ENCODE results near the gene KDM2B. TPM values are rescaled to one million over a fixed set of nuclear protein-coding genes. Genes with fewer than 3 reads are reported as not detected.
"Not testable (repeated sequence)": the region's sequence is repeated elsewhere in the genome, so short reads cannot be mapped to it uniquely, and the experiment has no call there.

Gene KDM2B
- polyA plus RNA-seq, 1 experiment = 15.0 TPM

DNA sequence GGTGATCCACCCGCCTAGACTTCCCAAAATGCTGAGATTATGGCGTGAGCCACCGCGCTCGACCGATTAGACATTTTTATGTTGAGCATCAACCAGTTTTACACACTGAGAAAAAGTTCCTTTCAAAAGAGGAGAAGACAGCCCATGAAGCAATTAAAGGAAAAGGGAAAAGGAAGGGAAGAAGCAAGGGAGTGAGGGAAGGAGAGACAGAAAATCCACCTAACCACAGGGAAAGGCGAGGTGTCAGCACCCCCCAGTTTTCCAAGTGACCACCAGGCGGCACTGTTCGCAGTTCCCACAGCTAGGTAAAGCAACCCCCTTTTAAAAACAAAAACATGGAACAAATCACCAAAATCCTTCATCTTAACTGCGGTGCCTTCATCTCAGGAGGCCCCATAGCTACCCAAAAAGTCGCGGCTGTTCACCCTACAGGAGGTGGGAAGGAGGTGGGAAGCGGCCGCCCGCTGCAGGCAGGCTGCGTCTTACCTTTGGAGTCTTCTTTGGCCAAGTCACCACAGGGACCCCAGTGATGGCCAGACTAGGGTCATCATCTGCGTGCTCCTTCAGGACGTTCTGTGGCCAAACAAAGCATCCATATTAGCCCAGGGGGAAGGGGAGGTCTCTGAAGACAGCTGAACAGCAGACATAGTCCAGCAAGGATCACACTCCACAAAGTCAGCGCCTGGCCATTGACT is 86.6 kb downstream of the KDM2B start:
- Histone ChIP-seq H3K27me3 (ENCODE audit: control insufficient read depth, insufficient read depth, low read length) (no peaks in the 10 kb centered on the region), H3K4me3 (ENCODE audit: low read depth, low read length) (no peak overlapping the region), H3K36me3 (ENCODE audit: control insufficient read depth, insufficient read depth, low read length) (no peaks in the 10 kb centered on the region)
- DNase-seq (ENCODE audit: low read depth) = no peak
- peak; percentile 94 for TF ChIP-seq CTCF (IDR thresholded peaks at IDR 0.05; ENCODE audit: insufficient read depth, low read depth, low read length)
- POLR2A ChIA-PET = no interaction called here
- CTCF ChIA-PET = interaction anchor here (0.6 to 9.1 kb wide), 19 partner anchors 9 to 197 kb away, joined by 3 to 97 read pairs (median 5); partner anchors contain the start of gene ORAI1

- no peak for TF ChIP-seq CTCF (IDR thresholded peaks at IDR 0.05; ENCODE audit: insufficient read depth, low read depth, low read length)
Observed at GRCh38 chr12:121490401-121491281, 90.2 kb downstream of the KDM2B start.

DNA sequence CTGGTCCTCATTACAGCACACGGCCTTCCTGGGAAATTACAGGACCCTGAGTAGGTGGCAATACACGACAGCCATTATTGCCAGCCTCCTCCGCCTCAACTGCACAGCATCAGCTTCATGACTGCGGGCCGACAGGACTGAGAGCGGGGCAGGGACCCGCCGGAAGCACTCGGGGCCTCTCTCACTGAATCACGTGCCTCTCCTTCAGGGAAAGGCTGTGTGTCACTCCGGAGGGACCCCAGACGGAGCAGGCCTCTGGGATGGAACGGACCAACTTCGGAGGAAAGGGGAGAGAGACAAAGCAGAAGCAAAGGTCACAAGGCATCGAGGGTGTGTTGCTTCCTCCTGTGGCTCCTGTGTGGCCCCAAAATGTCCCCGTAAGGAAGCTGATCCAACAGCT is 90.9 kb downstream of the KDM2B start:
- no peak for TF ChIP-seq CTCF (IDR thresholded peaks at IDR 0.05; ENCODE audit: insufficient read depth, low read depth, low read length)
- no peak for DNase-seq (ENCODE audit: low read depth)
- Histone ChIP-seq H3K4me3 (ENCODE audit: low read depth, low read length) (no peak overlapping the region), H3K27me3 (ENCODE audit: control insufficient read depth, insufficient read depth, low read length) (no peaks in the 10 kb centered on the region), H3K36me3 (ENCODE audit: control insufficient read depth, insufficient read depth, low read length) (no peaks in the 10 kb centered on the region)
- ChIA-PET CTCF (interaction anchor here (0.6 to 3.2 kb wide), 4 partner anchors 10 to 193 kb away, joined by 3 to 19 read pairs (median 4); no protein-coding TSS in a partner anchor), POLR2A (no interaction called here)

More at GRCh38 chr12:121490401-121491281, 90.2 kb downstream of the KDM2B start:
- Histone ChIP-seq H3K27me3 (ENCODE audit: control insufficient read depth, insufficient read depth, low read length) (no peaks in the 10 kb centered on the region), H3K4me3 (ENCODE audit: low read depth, low read length) (no peak overlapping the region), H3K36me3 (ENCODE audit: control insufficient read depth, insufficient read depth, low read length) (no peaks in the 10 kb centered on the region)
- no peak for DNase-seq (ENCODE audit: low read depth)
- ChIA-PET CTCF (interaction anchor here (0.6 to 3.2 kb wide), 5 partner anchors 10 to 192 kb away, joined by 3 to 19 read pairs (median 3); no protein-coding TSS in a partner anchor), POLR2A (no interaction called here)

GRCh38 chr12:121484967-121485366 is 95.9 kb downstream of the KDM2B start:
- DNase-seq (ENCODE audit: low read depth) = no peak
- ChIA-PET POLR2A (no interaction called here), CTCF (no interaction called here)
- Histone ChIP-seq H3K4me3 (ENCODE audit: low read depth, low read length) (no peak overlapping the region), H3K27me3 (ENCODE audit: control insufficient read depth, insufficient read depth, low read length) (no peaks in the 10 kb centered on the region), H3K36me3 (ENCODE audit: control insufficient read depth, insufficient read depth, low read length) (peaks cover 1% of the 10 kb centered on the region; the same call in 1 of the 2 replicates)
- TF ChIP-seq CTCF (IDR thresholded peaks at IDR 0.05; ENCODE audit: insufficient read depth, low read depth, low read length) = no peak

DNA sequence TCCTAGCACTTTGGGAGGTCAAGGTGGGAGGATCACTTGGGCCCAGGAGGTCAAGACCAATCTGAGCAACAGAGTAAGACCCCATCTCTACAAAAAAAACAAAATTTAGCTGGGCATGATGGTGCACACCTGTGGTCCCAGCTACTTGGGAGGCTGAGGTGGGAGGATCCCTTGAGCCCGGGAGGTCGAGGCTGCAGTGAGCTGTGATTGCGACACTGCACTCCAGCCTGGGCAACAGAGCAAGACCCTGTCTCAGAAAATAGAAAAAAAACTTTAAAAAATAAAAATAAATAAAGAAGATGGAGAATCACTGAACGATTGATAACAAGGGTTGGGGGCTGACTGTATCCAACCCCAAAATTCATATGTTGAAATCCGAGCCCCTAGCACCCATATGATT is 96.3 kb downstream of the KDM2B start:
- H3K4me3 ChIP-seq (ENCODE audit: low read depth, low read length); H3K36me3 ChIP-seq (ENCODE audit: control insufficient read depth, insufficient read depth, low read length); POLR2A ChIA-PET; CTCF ChIA-PET; H3K27me3 ChIP-seq (ENCODE audit: control insufficient read depth, insufficient read depth, low read length); DNase-seq (ENCODE audit: low read depth): not testable (repeated sequence)
